Activated T-cell treated with anti-CD3 and anti-CD28 coated beads for 4 hours (primary cell): ENCODE measurements around the gene B4GALNT1.
A peak's percentile ranks its signal among the peaks of the same experiment; 100 is the strongest.
"Not testable (repeated sequence)": the region's sequence is repeated elsewhere in the genome, so short reads cannot be mapped to it uniquely, and the experiment has no call there.

Experiments
- DNase-seq: peaks from one replicate; pipeline ENCODE4 v3.0.0-alpha.2; 2020

The B4GALNT1 gene

DNA sequence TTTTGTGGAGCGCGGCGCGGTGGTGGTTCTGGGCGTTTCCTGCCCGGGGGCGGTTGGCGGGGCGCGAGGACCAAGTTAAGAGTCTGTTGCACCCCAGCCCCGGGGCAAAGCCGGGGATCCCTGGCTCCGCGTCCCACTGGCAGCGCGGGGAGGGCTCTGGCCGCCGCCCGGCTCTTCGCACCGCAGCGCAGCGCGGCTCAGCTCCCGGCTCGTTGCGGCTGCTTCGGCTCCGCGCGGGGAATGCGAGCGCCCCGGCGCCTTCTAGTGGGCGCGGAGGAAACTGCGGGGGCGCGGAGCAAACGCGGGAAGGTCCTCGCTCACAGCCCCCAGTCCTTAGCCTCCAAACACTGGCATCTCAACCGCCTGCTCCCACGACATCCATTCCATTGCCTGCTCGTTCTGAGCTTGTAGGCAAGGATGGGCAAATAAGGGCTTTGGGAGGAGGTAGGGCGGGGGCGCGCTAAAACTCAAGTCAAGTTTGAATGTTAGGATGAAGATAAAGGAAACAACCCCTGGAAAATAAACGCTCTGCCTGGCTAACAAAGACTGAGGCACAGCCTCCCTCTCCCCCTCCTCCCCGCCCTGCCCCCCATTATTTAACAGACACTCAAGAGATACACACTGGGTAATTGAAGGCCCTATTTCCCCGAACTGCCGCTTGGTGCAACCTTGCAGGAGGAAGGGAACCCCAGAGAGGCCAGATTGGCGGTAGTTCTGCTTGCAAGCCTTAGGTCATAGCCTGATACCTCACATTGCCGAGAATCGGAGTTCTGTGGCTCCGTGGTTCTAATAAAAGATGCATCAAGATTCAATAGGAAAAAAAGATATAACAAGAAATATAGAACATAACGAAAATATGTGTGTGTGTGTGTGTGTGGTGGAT lies at the start of gene B4GALNT1:
Gene B4GALNT1 (minus strand): TSS at position 244 of the 883 bp plus-strand sequence. CDS start 1,069 bp downstream, outside the sequence.
- DNase-seq = peak; percentile 57

DNA sequence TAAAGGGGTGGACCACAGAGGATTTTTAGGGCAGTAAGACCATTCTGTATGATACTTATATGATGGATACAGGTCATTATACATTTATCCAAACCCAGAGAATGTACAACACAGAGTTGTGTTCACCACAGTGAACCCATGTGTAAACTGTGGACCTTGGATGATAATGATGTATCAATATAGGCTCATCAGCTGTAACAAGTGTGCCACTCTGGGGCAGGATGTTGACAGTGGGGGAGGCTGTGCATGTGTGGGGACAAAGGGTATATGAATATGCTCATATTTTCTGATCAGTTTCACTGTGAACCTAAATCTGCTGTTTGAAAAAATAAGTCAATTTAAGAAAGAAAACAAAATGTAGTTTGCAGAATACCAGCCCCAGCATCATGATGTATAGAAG lies 46.7 kb upstream of the B4GALNT1 start:
- no peak for DNase-seq

DNA sequence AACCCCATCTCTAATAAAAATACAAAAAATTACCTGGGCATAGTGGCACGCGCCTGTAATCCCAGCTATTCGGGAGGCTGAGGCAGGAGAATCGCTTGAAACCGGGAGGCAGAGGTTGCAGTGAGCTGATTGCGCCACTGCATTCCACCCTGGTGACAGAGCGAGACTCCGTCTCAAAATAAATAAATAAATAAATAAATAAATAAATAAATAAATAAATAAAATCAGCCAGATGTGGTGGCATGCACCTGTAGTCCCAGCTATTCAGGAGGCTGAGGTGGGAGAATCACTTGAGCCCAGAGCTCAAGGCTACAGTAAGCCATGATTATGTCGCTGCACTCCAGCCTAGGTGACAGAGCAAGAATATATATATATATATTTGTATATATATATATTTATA lies 44.9 kb upstream of the B4GALNT1 start:
- DNase-seq = not testable (repeated sequence)

DNA sequence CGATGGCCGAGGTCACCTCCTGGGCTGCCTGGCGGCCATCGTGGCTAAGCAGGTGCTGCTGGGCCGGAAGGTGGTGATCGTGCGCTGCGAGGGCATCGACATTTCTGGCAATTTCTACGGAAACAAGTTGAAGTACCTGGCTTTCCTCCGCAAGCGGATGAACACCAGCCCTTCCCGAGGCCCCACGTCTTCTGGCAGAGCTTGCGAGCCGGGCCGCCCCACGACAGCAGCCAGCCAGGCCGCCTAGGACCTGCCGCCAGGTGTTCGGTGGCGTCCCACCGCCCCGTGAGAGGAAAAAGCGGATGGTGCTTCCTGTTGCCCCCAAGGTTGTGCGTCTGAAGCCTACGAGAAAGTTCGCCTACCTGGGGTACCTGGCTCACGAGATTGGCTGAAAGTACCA lies 41.7 kb upstream of the B4GALNT1 start:
- DNase-seq = no peak

DNA sequence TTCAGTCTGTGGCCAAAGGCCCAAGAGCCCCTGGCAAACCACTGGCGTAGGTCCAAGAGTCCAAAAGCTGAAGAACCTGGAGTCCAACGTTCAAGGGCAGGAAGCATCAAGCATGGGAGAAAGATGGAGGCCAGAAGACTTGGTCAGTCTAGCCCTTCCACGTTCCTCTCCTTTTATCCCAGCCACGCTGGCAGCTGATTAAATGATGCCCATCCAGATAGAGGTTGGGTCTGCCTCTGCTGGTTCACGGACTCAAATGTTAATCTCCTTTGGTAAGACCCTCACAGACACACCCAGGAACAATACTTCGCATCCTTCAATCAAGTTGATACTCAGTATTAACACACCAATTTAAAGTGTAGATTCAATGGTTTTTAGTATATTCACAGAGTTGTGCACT lies 39.8 kb upstream of the B4GALNT1 start:
- no peak for DNase-seq

DNA sequence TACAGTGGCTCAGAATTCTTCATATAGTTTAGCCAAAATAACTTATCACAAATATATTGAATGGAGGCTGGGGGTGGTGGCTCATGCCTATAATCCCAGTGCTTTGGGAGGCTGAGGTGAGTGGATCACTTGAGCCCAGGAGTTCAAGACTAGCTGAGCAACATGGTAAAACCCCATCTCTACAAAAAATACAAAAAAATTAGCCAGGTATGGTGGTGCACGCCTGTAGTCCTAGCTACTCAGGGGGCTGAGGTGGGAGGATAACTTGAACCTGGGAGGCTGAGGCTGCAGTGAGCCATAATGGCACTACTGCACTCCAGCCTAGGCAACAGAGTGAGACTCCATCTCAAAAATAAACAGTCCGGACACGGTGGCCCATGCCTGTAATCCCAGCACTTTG lies 38.8 kb upstream of the B4GALNT1 start:
- not testable (repeated sequence) for DNase-seq

DNA sequence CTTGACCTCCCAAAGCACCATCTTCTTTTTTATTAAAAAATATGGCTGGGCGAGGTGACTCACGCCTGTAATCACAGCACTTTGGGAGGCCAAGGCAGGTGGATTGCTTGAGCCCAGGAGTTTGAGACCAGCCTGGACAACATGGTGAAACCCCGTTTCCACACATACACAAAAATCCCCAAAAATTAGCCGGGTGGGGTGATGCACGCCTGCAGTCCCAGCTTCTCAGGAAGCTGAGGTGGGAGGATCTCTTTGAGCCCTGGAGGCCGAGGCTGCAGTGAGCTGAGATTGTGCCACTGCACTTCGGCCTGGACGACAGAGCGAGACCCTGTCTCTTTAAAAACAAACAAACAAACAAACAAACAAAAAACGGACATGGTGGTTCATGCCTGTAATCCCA lies 36.7 kb upstream of the B4GALNT1 start:
- DNase-seq = not testable (repeated sequence)

DNA sequence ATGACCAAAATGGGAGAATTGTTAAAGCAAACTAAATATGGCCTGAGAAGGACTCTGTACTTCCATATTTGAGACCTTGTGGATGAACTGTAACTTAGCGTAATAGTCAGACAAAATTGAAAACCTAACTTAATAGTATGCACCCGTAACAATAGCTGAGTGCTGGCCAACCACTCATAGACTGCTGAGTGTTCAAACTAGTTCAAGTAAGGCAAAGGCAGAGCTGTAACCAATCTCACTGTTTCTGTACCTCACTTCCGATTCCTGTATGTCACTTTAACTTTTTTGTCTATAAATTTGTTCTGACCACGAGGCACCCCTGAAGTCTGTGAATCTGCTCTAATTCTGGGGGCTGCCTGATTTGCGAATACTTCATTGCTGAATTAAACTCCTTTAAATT lies 33.9 kb upstream of the B4GALNT1 start:
- no peak for DNase-seq

DNA sequence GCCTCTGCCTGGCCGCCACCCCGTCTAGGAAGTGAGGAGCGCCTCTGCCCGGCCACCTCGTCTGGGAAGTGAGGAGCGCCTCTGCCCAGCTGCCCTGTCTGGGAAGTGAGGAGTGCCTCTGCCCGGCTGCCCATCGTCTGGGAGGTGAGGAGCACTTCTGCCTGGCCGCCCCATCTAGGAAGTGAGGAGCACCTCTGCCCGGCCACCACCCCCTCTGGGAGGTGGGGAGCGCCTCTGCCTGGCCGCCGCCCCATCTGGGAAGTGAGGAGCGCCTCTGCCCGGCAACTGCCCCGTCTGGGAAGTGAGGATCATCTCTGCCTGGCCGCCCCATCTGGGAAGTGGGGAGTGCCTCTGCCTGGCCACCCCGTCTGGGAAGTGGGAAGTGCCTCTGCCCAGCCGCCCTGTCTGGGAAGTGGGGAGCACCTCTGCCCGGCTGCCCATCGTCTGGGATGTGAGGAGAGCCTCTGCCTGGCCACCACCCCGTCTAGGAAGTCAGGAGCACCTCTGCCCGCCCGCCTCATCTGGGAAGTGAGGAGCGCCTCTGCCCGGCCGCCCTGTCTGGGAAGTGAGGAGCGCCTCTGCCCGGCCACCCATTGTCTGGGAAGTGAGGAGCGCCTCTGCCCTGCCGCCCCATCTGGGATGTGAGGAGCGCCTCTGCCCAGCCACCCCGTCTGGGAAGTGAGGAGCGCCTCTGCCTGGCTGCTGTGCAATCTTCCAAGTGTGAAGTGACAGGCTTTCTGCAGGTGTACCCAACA lies 32.2 kb upstream of the B4GALNT1 start:
- not testable (repeated sequence) for DNase-seq

DNA sequence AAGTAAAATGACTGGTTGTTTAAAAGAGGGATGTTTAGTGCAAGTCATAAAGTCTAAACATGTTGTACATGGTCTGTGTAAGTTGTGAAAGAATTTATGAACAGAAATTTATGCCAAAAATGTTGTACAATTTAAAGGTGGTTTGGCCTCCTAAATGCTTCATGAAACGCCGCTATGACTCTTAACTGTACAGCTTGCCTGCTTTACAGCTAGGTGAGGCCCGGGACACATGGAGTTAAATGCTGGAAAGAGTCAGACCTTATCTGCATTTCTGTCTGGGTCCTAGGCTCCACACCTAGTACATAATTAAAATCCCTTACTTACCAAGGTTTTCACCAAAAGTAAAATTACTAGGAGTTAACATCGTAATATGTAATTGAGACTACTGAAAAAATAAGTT lies 28.4 kb upstream of the B4GALNT1 start:
- no peak for DNase-seq

DNA sequence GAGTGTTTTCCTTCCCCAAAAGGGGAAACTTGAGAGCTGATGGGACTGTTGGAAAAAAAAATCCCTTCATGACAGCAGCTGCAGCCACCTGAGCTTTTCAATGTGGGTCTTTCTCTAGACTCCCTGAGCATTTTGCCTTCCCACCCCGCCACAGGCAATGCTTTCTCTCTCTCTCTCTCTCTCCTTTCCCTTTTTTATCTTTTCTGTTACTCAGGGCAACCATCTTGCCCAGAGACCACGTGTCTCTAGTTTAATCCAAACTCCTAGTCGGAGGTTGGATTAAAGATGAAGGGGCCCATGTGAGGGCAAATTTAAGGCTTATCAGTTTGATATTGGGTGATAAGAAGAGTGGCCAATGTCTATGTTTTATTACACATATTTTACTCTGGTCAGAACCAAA lies 25.9 kb upstream of the B4GALNT1 start:
- DNase-seq = no peak

DNA sequence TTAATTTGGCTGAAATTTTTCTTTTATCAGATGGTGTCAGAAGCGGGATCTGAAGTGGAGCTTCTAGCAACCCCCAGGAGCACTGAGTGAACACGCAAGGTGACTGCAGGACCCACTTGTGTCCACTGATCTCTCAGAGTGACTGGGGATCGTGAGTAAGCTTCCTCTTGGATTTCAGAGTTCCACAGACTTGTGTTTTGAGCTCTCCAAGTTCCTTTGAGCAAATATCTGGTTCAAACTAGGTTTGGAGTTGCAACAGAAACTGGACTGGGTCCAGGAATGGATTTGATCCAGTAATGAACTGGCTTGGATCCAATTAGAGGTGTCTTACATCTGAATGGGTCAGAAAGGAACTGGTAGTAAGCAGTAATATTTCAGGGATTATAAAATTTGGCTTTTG lies 24.7 kb upstream of the B4GALNT1 start:
- no peak for DNase-seq

DNA sequence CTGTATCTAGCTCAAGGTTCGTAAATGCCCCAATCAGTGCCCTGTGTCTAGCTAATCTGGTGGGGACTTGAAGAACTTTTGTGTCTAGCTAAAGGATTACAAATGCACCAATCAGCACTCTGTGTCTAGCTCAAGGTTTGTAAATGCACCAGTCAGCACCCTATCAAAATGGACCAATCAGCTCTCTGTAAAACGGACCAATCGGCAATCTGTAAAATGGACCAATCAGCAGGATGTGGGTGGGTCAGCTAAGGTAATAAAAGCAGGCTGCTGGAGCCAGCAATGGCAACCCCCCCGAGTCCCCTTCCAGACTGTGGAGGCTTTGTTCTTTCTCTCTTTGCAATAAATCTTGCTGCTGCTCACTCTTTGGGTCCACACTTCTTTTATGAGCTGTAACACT lies 23.4 kb upstream of the B4GALNT1 start:
- DNase-seq = not testable (repeated sequence)

DNA sequence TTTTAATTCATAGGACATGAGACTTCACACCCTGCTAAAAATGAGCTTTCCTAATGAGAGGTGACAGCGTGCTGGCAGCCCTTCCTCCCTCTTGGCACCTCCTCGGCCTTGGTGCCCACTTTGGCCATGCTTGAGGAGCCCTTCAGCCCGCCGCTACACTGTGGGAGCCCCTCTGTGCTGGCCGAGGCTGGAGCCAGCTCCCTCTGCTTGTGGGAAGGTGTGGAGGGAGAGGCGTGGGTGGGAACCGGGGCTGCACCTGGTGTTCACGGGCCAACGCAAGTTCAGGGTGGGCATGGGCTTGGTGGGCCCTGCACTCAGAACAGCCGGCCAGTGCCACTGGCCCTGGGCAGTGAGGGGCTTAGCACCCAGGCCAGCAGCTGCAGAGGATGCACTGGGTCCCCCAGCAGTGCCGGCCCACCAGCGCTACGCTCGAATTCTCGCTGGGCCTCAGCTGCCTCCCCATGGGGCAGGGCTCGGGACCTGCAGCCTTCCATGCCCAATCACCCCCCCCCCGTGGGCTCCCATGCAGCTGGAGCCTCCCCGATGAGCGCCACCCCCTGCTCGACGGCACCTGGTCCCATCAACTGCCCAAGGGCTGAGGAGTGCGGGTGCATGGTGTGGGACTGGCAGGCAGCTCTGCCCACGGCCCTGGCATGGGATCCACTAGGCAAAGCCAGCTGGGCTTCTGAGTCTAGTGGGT lies 22.7 kb upstream of the B4GALNT1 start:
- no peak for DNase-seq

DNA sequence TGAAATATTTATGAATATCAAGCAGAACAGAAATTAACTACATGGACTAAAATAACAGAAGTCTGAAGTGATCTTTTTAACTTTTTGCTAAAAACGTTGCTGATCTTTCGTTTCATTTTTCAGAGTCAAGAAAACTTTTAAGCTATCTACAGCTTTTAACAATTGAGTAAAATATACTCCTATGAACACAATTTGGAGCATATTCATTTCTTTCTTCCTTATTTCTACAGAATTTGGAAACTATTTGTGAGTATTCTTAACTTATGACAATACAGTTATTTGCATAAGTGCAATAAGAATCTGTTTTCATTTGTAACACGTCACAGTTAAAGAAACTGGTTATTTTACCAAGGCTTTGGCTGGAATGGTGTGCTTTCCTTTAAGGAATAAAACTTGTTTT lies 21.0 kb upstream of the B4GALNT1 start:
- DNase-seq = no peak

DNA sequence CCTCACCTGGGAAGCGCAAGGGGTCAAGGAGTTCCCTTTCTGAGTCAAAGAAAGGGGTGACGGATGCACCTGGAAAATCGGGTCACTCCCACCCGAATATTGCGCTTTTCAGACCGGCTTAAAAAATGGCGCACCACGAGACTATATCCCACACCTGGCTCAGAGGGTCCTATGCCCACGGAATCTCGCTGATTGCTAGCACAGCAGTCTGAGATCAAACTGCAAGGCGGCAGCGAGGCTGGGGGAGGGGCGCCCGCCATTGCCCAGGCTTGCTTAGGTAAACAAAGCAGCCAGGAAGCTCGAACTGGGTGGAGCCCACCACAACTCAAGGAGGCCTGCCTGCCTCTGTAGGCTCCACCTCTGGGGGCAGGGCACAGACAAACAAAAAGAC lies 13.7 kb upstream of the B4GALNT1 start:
- DNase-seq = not testable (repeated sequence)

DNA sequence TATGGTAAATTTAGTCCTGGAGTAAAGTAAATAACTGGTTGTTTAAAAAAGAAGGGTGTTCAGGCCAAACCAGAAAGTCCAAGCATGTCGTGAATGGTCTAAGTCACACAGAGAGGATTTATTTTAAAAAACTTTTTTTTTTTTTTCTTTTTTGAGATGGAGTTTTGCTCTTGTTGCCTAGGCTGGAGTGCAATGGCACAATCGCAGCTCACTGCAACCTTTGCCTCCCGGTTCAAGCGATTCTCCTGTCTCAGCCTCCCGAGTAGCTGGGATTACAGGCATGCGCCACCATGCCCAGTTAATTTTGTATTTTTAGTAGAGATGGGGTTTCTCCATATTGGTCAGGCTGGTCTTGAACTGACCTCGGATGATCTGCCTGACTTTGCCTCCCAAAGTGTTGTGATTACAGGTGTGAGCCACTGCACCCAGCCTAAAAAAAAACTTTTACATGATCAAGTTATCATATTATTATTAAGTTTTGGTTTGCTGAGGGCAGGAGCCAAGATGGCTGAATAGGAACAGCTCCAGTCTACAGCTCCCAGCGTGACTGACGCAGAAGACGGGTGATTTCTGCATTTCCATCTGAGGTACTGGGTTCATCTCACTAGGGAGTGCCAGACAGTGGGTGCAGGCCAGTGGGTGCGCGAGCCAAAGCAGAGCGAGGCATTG lies 13.1 kb upstream of the B4GALNT1 start:
- DNase-seq = not testable (repeated sequence)

DNA sequence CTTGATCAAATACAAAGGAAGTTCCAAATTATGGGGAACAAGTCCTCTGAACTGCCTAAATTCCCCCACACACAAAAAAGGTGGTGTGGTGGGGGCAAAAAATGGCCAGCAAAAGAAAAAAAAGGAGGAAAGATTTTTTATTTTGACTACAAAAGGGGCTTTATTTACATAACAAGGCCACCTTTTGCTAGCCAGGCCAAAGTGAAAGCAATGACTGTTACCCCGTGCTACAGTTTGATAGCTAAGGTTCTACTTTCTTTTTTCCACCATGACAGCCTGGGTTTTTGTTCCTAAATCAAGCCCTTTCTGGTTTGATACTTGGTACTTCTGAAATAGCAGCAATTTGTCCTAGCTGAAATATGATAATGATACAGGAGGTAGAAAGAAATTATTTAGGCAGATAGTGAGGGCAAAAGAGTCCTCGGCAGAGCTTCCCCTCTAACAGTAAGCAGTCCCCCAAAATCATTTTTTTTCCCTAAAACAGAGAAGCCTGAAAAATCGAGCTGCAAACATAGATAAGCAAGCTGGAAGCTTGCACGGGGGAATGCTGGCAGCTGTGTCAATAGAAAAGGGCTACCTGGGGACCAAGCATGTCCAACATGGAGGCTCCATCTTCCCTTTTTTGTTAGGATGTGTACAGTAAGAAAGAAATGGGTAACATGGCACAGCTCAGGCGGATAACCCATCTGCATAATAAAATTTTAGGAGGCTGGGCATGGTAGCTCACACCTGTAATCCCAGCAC lies 8.9 kb upstream of the B4GALNT1 start:
- no peak for DNase-seq

DNA sequence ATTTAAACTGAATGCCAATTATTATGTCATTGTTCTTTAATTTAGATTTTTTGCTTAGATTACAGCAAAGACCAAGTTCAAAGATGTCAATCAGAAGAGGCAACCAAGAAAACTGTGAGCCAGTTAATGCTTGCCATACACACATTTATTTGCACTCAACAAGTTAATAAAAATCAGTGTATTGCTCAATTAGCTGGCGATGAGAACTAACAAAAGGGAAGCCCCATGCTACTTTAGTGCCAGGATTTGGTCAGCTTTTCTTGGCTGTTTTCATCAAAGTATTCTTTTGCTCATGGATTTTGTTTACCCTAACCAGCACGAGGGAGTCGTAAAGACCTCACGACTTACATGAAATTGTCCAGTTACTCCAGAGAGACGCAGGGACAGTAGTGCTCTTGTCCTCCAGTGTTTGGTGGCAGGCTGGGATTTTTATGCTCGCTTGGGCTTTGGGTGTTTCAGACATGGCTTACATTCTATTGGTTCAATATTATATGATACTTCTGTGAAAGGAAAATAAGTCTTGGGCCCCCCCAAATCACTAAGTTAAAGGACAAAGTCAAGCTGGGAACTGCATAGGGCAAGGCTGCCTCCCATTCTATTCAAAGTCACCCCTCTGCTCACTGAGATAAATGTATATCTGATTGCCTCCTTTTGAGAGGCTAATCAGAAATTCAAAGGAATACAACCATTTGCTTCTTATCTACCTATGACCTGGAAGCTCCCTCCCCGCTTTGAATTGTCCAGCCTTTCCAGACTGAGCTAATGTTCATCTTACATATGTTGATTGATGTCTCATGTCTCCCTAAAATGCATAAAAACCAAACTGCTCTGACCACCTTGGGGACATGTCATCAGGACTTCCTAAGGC lies 7.4 kb upstream of the B4GALNT1 start:
- DNase-seq = no peak

DNA sequence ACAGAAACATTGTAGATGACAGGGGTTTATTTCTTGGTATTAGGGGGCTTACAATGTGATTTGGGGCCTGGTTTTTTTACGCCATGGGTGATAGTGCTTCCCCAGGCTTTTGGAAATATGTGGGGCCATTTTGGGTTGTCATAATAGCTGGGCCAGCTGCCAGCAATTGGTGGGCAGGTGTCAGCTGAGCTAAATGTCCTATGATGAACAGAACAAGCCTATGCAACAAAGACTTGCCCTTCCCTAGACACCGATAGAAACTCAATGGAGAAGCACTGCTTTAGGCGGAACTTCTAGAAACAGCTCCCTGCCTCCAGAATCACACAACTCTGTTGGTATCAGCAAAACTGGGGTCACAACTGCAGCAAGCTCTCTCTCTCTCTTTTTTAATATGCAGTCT lies 5.1 kb upstream of the B4GALNT1 start:
- no peak for DNase-seq

DNA sequence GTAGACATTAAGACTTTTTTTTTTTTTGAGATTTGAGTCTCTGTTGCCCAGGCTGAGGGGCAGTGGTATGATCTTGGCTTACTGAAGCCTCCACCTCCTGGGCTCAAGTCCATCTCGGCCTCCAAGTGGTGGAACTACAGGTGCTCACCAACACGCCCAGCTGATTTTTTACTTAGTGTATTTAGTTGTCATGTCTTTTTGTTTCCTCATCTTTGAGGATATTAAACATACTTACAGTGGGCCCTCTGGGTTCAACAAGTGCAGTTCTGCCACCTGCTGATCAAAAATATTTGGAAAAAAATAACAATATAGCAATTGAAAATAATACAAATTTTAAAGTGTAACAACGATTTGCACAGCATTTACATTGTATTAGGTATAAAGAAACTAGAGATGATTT lies 4.4 kb upstream of the B4GALNT1 start:
- no peak for DNase-seq
